K562 (cell line): ENCODE results near the gene SLC25A21. TPM values are rescaled to one million over a fixed set of nuclear protein-coding genes. Genes with fewer than 3 reads are reported as not detected.
A peak's percentile ranks its signal among the peaks of the same experiment; 100 is the strongest.

Source experiments
- ATAC-seq: fragments of 200-7000 bp; cut with Tn5 transposase; 3 replicates; pipeline ENCODE4 v1.9.1; 2020; ENCODE audit warnings: moderate library complexity
- BruUV-seq: library from RNA; stranded (reverse); fragments of 400-500 nt; replicated peaks from 2 replicates; lab custom pipeline; 2021; lab: Mats Ljungman, UMichigan
- CTCF ChIA-PET: fragments of 300-600 bp; formaldehyde crosslinking; extraction: SDS; loops from one replicate; lab custom pipeline; 2021; ENCODE audit warnings: low intra/inter-chr PET ratio; lab: Yijun Ruan, JAX
- POLR2A ChIA-PET: fragments of 300-600, 350-650 bp; sonication (Branson Sonifier 250); formaldehyde crosslinking; extraction: SDS; loops from one replicate; lab custom pipeline; 2021; ENCODE audit warnings: antibody characterized with exemption, inconsistent platforms; lab: Yijun Ruan, JAX
- DNase-seq, 4 experiments: peaks; one replicate each; pipeline versions ENCODE4 v3.0.0 to v3.0.0-alpha.2; 2011 to 2018; ENCODE audit warnings: low spot score in 3 of 4, mixed read lengths in 3 of 4; ENCODE audit errors: extremely low read depth in 1 of 4
- FAIRE-seq: peaks from 2 replicates; lab custom pipeline; 2011; peaks lifted over from hg19 to GRCh38; lab: Jason Lieb, UNC
- H2AFZ ChIP-seq: 2 replicates; pipeline ENCODE4 v1.6.0; 2011; ENCODE audit warnings: low read depth, low read length, control low read depth, inconsistent platforms
- H3K27ac ChIP-seq: fragments of 200-600 bp; 3 replicates; pipeline ENCODE4 v1.8.0; 2011; ENCODE audit warnings: low read depth, mild to moderate bottlenecking, control low read depth, inconsistent platforms, low read length, moderate library complexity, mixed read lengths; ENCODE audit errors: extremely low read depth
- H3K27me3 ChIP-seq, 2 experiments: fragments of 300-600 bp in 1 of 2; 2 replicates in 1 of 2; 3 replicates in 1 of 2; pipeline versions ENCODE4 v1.6.0 to v1.8.0; 2011; ENCODE audit warnings: inconsistent platforms in 2 of 2, low read length in 2 of 2, mild to moderate bottlenecking in 1 of 2, mixed read lengths in 1 of 2, moderate library complexity in 1 of 2; ENCODE audit not compliant: control insufficient read depth in 2 of 2, insufficient read depth in 2 of 2
- H3K36me3 ChIP-seq: fragments of 300-600 bp; 3 replicates; pipeline ENCODE4 v1.8.0; 2011; ENCODE audit warnings: mild to moderate bottlenecking, low read length, inconsistent platforms; ENCODE audit not compliant: control insufficient read depth, insufficient read depth
- H3K4me1 ChIP-seq, 2 experiments: fragments of 200-600 bp in 1 of 2; replicated peaks in 1 of 2; 2 replicates in 1 of 2; 3 replicates in 1 of 2; pipeline versions ENCODE4 v1.5.1 to v1.8.0; 2011; ENCODE audit warnings: inconsistent platforms in 2 of 2, low read length in 2 of 2, mild to moderate bottlenecking in 1 of 2, mixed read lengths in 1 of 2, moderate library complexity in 1 of 2; ENCODE audit not compliant: control insufficient read depth in 2 of 2, insufficient read depth in 2 of 2
- H3K4me2 ChIP-seq: 2 replicates; pipeline ENCODE4 v1.6.1; 2011; ENCODE audit warnings: low read length, control low read depth, inconsistent platforms, mixed read lengths; ENCODE audit not compliant: insufficient read depth
- H3K4me3 ChIP-seq: fragments of 200-600 bp; sonication (generic), shearing (Covaris generic); 2 replicates; pipeline ENCODE4 v1.5.1; 2016; ENCODE audit warnings: control low read depth, inconsistent platforms
- H3K79me2 ChIP-seq: fragments of 200-600 bp; 3 replicates; pipeline ENCODE4 v1.8.0; 2011; ENCODE audit warnings: low read length, inconsistent platforms; ENCODE audit not compliant: control insufficient read depth, insufficient read depth
- H3K9ac ChIP-seq, 2 experiments: 2 replicates each; pipeline versions ENCODE4 v1.6.0 to v1.6.1; 2011; ENCODE audit warnings: low read depth in 2 of 2, low read length in 2 of 2, control low read depth in 1 of 2, inconsistent platforms in 1 of 2, mild to moderate bottlenecking in 1 of 2, mixed read lengths in 1 of 2; ENCODE audit not compliant: insufficient read depth in 1 of 2
- H3K9me1 ChIP-seq: one replicate; pipeline ENCODE4 v1.6.0; 2011; ENCODE audit warnings: inconsistent platforms, mild to moderate bottlenecking, low read length, moderate library complexity; ENCODE audit not compliant: control insufficient read depth, insufficient read depth
- H3K9me3 ChIP-seq: replicated peaks from 2 replicates; pipeline ENCODE4 v1.5.1; 2011; ENCODE audit warnings: low read depth, low read length, inconsistent platforms; ENCODE audit not compliant: control insufficient read depth, insufficient read depth
- H4K20me1 ChIP-seq: replicated peaks from 2 replicates; pipeline ENCODE4 v1.6.1; 2011; ENCODE audit warnings: low read length, inconsistent platforms, mixed read lengths; ENCODE audit not compliant: control insufficient read depth, insufficient read depth
- ATF3 ChIP-seq, 2 experiments: fragments of 450-650 bp in 1 of 2; sonication (generic) in 1 of 2; formaldehyde crosslinking in 1 of 2; IDR thresholded peaks in 1 of 2; conservative IDR thresholded peaks in 1 of 2; 2 replicates each; pipeline versions ENCODE4 v1.6.1 to v1.8.1; 2016 to 2023; ENCODE audit warnings: mild to moderate bottlenecking in 2 of 2, moderate library complexity in 2 of 2, inconsistent platforms in 1 of 2, missing genetic modification reagents in 1 of 2
- CEBPG ChIP-seq, 3 experiments: fragments of 200-800 bp in 1 of 3; sonication (Bioruptor generic) in 1 of 3; sonication (generic) in 1 of 3; formaldehyde crosslinking in 1 of 3; IDR thresholded peaks in 2 of 3; conservative IDR thresholded peaks in 1 of 3; 2 replicates each; pipeline versions ENCODE4 v1.6.1 to v1.8.0; 2016 to 2022; ENCODE audit warnings: missing compliant biosample characterization in 2 of 3, missing genetic modification characterization in 2 of 3, mild to moderate bottlenecking in 1 of 3, missing genetic modification reagents in 1 of 3
- CXXC5 ChIP-seq: fragments of 250-450 bp; sonication (Bioruptor Pico); IDR thresholded peaks from 2 replicates; pipeline ENCODE4 v1.8.0; 2022; ENCODE audit warnings: inconsistent platforms, mild to moderate bottlenecking, moderate library complexity
- DIDO1 ChIP-seq: fragments of 450-650 bp; IDR thresholded peaks from 2 replicates; pipeline ENCODE4 v1.6.1; 2016; ENCODE audit warnings: low read depth, missing biosample characterization, missing genetic modification characterization
- EP400 ChIP-seq: fragments of 450-650 bp; IDR thresholded peaks from 2 replicates; pipeline ENCODE4 v1.6.1; 2017; ENCODE audit warnings: antibody characterized with exemption, mild to moderate bottlenecking, moderate library complexity
- L3MBTL2 ChIP-seq: fragments of 450-650 bp; IDR thresholded peaks from 2 replicates; pipeline ENCODE4 v1.6.1; 2016; ENCODE audit warnings: mild to moderate bottlenecking, moderate library complexity
- MTA1 ChIP-seq: fragments of 450-650 bp; IDR thresholded peaks from 2 replicates; pipeline ENCODE4 v1.6.1; 2017; ENCODE audit warnings: borderline replicate concordance
- MYC ChIP-seq, 2 experiments: fragments of 250-450 bp in 1 of 2; sonication (Bioruptor Pico) in 1 of 2; IDR thresholded peaks; 2 replicates each; pipeline versions ENCODE4 v1.5.1 to v1.6.1; 2012 to 2021; ENCODE audit warnings: low read depth in 2 of 2, borderline replicate concordance in 1 of 2, improper control_type of control experiment in 1 of 2, low read length in 1 of 2, mild to moderate bottlenecking in 1 of 2, moderate library complexity in 1 of 2
- NFRKB ChIP-seq: fragments of 450-650 bp; IDR thresholded peaks from 2 replicates; pipeline ENCODE4 v1.6.1; 2016; ENCODE audit warnings: low read depth
- NRF1 ChIP-seq, 2 experiments: fragments of 450-650 bp; IDR thresholded peaks in 1 of 2; conservative IDR thresholded peaks in 1 of 2; 2 replicates each; pipeline ENCODE4 v1.6.1; 2014; ENCODE audit warnings: mild to moderate bottlenecking in 2 of 2
- POU5F1 ChIP-seq: fragments of 150-350 bp; IDR thresholded peaks from 2 replicates; pipeline ENCODE4 v1.6.1; 2014; ENCODE audit warnings: borderline replicate concordance, low read length, low read depth, mild to moderate bottlenecking; ENCODE audit not compliant: partially characterized antibody
- RAD21 ChIP-seq, 2 experiments: fragments of 250-450 bp in 1 of 2; fragments of 450-650 bp in 1 of 2; sonication (Bioruptor Pico) in 1 of 2; formaldehyde crosslinking in 1 of 2; IDR thresholded peaks in 1 of 2; conservative IDR thresholded peaks in 1 of 2; 2 replicates each; pipeline versions ENCODE4 v1.4.0 to v1.8.0; 2020 to 2022; ENCODE audit warnings: mild to moderate bottlenecking in 2 of 2, moderate library complexity in 1 of 2
- ZNF75A ChIP-seq: fragments of 450-650 bp; formaldehyde crosslinking; IDR thresholded peaks from 2 replicates; pipeline ENCODE4 v1.4.0; 2020; ENCODE audit warnings: mild to moderate bottlenecking
- WGBS: fragments of 100-300 bp; shearing (Covaris generic); methylation state at CpG from one replicate; pipeline ENCODE4 v1.1.6; 2016; ENCODE audit warnings: low coverage, mixed read lengths; ENCODE audit not compliant: insufficient coverage; ENCODE audit errors: missing lambda C conversion rate; 5-methylcytosine and 5-hydroxymethylcytosine counted together
- in situ Hi-C: fragments of 300-500 bp; cut with MboI; formaldehyde crosslinking; loops from 4 replicates; pipeline ENCODE4 v1.15.0; 2018; ENCODE audit warnings: inconsistent platforms, mixed read lengths
- intact Hi-C: fragments of 100-400 bp; cut with micrococcal nuclease; formaldehyde crosslinking; loops from 2 replicates; pipeline ENCODE4 v1.14.2; 2022
- polyA plus RNA-seq, 8 experiments: library from polyadenylated mRNA; depleted of rRNA in 4 of 8; stranded (reverse) in 5 of 8; unstranded in 3 of 8; fragments of >200 nt; fragmentation: Nextera tagmentation in 2 of 8; fragmentation: Illumina TruSeq in 1 of 8; extraction: Ambion mirVana in 2 of 8; extraction: Trizol in 1 of 8; gene quantifications; 2 replicates each; pipeline versions ENCODE4 v1.2.1 to v1.2.3, GENCODE V29; 2011 to 2014; ENCODE audit warnings: inconsistent platforms in 1 of 8, missing spikeins in 1 of 8
- total RNA-seq, 7 experiments: library from RNA; depleted of rRNA in 6 of 7; stranded (reverse); fragments of >200 nt in 6 of 7; fragmentation: Illumina TruSeq in 2 of 7; extraction: Trizol in 2 of 7; gene quantifications; 2 replicates each; pipeline versions ENCODE4 v1.2.1 to v1.2.3, GENCODE V29; 2011 to 2021; ENCODE audit warnings: low replicate concordance in 1 of 7
- TF ChIP-seq, protein P1 (sequence below): fragments of 250-450 bp; sonication (Bioruptor Pico); IDR thresholded peaks from 2 replicates; pipeline ENCODE4 v1.4.0; 2020; ENCODE audit warnings: mild to moderate bottlenecking, moderate library complexity, borderline replicate concordance

The SLC25A21 gene
- total and polyA plus RNA-seq, 9 of the 15 experiments (the other 6 are each of a cell fraction or from before 2014, with no cell fraction given), result 15.2 to 46.7 (median 28.7) TPM

- Histone ChIP-seq H3K4me2 (no peak overlapping the region), H4K20me1 (no peaks in the 10 kb centered on the region), H3K27ac (no peak overlapping the region), H3K4me3 (no peak overlapping the region), H3K79me2 (no peaks in the 10 kb centered on the region), H3K27me3 (no peaks in the 10 kb centered on the region), H2AFZ (no peak overlapping the region), H3K4me1 (peaks cover 0 to 24% of the 10 kb centered on the region in 2 experiments; a peak in 4 of 5 replicates), H3K36me3 (no peaks in the 10 kb centered on the region), H3K9ac (no peak overlapping the region), H3K9me1 (no peaks in the 10 kb centered on the region), H3K9me3 (no peaks in the 10 kb centered on the region)
- FAIRE-seq, result no peak
- in situ Hi-C loops, result no loop called here
- ChIA-PET POLR2A (interaction anchor here (1.0 kb wide), 1 partner anchor 21 kb away, joined by 3 read pairs; no protein-coding TSS in a partner anchor), CTCF (no interaction called here)
- no peak for DNase-seq
- intact Hi-C loops, result loop anchor here (10.0 kb wide), 1 partner anchor 104 kb away; the partner anchor contains the start of gene PAX9
- BruUV-seq, result no TSS peak
- ATAC-seq, result 0 out of 3 replicates have a peak, but pooled peaks have one; percentile 24
- 62% methylated on average over 4 of the region's 4 CpGs for WGBS
- TF ChIP-seq CXXC5 (CRISPR knock-in tag) (0 out of 2 replicates have a peak, but pooled peaks have one; percentile 20), CEBPG (CRISPR knock-in tag; IDR thresholded peaks at IDR 0.05) (peak; percentile 77), CEBPG (tag; conservative IDR thresholded peaks at IDR 0.05 in 1 of 2, IDR thresholded peaks at IDR 0.05 in 1 of 2) (peak; percentile 32 to 48; a peak in 3 of 4 replicates), DIDO1 (no peak), RAD21 (CRISPR knock-in tag; conservative IDR thresholded peaks at IDR 0.05 in 1 of 2, IDR thresholded peaks at IDR 0.05 in 1 of 2) (no peak), MYC (IDR thresholded peaks at IDR 0.05; ENCODE audit: low read depth, low read length) (peak; percentile 61; the same call in 1 of the 2 replicates), MYC (CRISPR knock-in tag; IDR thresholded peaks at IDR 0.05; ENCODE audit: borderline replicate concordance, low read depth) (no peak), L3MBTL2 (0 out of 2 replicates have a peak, but pooled peaks have one; percentile 23), EP400 (peak; percentile 43; the same call in 1 of the 2 replicates), MTA1 (no peak), POU5F1 (no peak), ZNF75A (CRISPR knock-in tag) (no peak), ATF3 (IDR thresholded peaks at IDR 0.05) (peak; percentile 45; the same call in 1 of the 2 replicates), ATF3 (CRISPR knock-in tag; conservative IDR thresholded peaks at IDR 0.05) (no peak), NRF1 (conservative IDR thresholded peaks at IDR 0.05 in 1 of 2, IDR thresholded peaks at IDR 0.05 in 1 of 2) (no peak), NFRKB (no peak)
- TF ChIP-seq, protein P1, sequence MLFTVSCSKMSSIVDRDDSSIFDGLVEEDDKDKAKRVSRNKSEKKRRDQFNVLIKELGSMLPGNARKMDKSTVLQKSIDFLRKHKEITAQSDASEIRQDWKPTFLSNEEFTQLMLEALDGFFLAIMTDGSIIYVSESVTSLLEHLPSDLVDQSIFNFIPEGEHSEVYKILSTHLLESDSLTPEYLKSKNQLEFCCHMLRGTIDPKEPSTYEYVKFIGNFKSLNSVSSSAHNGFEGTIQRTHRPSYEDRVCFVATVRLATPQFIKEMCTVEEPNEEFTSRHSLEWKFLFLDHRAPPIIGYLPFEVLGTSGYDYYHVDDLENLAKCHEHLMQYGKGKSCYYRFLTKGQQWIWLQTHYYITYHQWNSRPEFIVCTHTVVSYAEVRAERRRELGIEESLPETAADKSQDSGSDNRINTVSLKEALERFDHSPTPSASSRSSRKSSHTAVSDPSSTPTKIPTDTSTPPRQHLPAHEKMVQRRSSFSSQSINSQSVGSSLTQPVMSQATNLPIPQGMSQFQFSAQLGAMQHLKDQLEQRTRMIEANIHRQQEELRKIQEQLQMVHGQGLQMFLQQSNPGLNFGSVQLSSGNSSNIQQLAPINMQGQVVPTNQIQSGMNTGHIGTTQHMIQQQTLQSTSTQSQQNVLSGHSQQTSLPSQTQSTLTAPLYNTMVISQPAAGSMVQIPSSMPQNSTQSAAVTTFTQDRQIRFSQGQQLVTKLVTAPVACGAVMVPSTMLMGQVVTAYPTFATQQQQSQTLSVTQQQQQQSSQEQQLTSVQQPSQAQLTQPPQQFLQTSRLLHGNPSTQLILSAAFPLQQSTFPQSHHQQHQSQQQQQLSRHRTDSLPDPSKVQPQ, result no peak
These were observed 403.6 kb downstream of the SLC25A21 start for GRCh38 chr14:36768638-36769337.
